Measurements from ENCODE around the gene SERPINB12.

The SERPINB12 gene

GRCh38 chr18:63592471-63592870 is 50.3 kb downstream of the SERPINB12 start:
- Mint-ChIP-seq H3K4me1 (no peaks in the 10 kb centered on the region), H3K9me3 (no peaks in the 10 kb centered on the region), H3K27ac (no peak overlapping the region), H3K4me3 (no peak overlapping the region), H3K36me3 (ENCODE audit: low read depth) (no peaks in the 10 kb centered on the region), H3K27me3 (ENCODE audit: low read depth) (no peaks in the 10 kb centered on the region)
- TF ChIP-seq CTCF (IDR thresholded peaks at IDR 0.05; ENCODE audit: unreplicated experiment in 3 of 3), result no peak

- Mint-ChIP-seq H3K4me3 (no peak overlapping the region), H3K27me3 (ENCODE audit: low read depth) (no peaks in the 10 kb centered on the region), H3K27ac (no peak overlapping the region), H3K9me3 (no peaks in the 10 kb centered on the region), H3K36me3 (ENCODE audit: low read depth) (no peaks in the 10 kb centered on the region), H3K4me1 (no peaks in the 10 kb centered on the region)
- no peak for TF ChIP-seq CTCF (IDR thresholded peaks at IDR 0.05; ENCODE audit: unreplicated experiment in 3 of 3)
Measured at GRCh38 chr18:63596964-63597363, 54.8 kb downstream of the SERPINB12 start.

- peaks cover 4% of the 10 kb centered on the region for H3K27me3 Mint-ChIP-seq (ENCODE audit: low read depth)
- H3K36me3 Mint-ChIP-seq (ENCODE audit: low read depth), result no peaks in the 10 kb centered on the region
- H3K4me3 Mint-ChIP-seq, result no peak overlapping the region
- no peak for TF ChIP-seq CTCF (IDR thresholded peaks at IDR 0.05; ENCODE audit: unreplicated experiment in 3 of 3)
- H3K27ac Mint-ChIP-seq, result no peak overlapping the region
- H3K4me1 Mint-ChIP-seq, result no peaks in the 10 kb centered on the region
- no peaks in the 10 kb centered on the region for H3K9me3 Mint-ChIP-seq
Measured at GRCh38 chr18:63603355-63603754, 61.2 kb downstream of the SERPINB12 start.

- no peak for TF ChIP-seq CTCF (IDR thresholded peaks at IDR 0.05; ENCODE audit: unreplicated experiment in 3 of 3)
Measured at GRCh38 chr18:63603772-63604171, 61.6 kb downstream of the SERPINB12 start.

GRCh38 chr18:63604791-63605567 is 62.8 kb downstream of the SERPINB12 start:
- Mint-ChIP-seq H3K27me3 (ENCODE audit: low read depth) (peaks cover 4% of the 10 kb centered on the region), H3K9me3 (no peaks in the 10 kb centered on the region), H3K36me3 (ENCODE audit: low read depth) (no peaks in the 10 kb centered on the region), H3K4me3 (no peak overlapping the region), H3K27ac (no peak overlapping the region), H3K4me1 (no peaks in the 10 kb centered on the region)
- TF ChIP-seq CTCF (IDR thresholded peaks at IDR 0.05; ENCODE audit: unreplicated experiment in 3 of 3), result no peak

More at GRCh38 chr18:63603772-63604171, 61.6 kb downstream of the SERPINB12 start:
- H3K27ac Mint-ChIP-seq, result no peak overlapping the region
- H3K27me3 Mint-ChIP-seq (ENCODE audit: low read depth), result peaks cover 4% of the 10 kb centered on the region
- H3K4me3 Mint-ChIP-seq, result no peak overlapping the region
- no peaks in the 10 kb centered on the region for H3K4me1 Mint-ChIP-seq
- no peaks in the 10 kb centered on the region for H3K36me3 Mint-ChIP-seq (ENCODE audit: low read depth)
- H3K9me3 Mint-ChIP-seq, result no peaks in the 10 kb centered on the region

- no peak overlapping the region for H3K27ac Mint-ChIP-seq
- no peak overlapping the region for H3K4me3 Mint-ChIP-seq
- no peaks in the 10 kb centered on the region for H3K36me3 Mint-ChIP-seq (ENCODE audit: low read depth)
- no peaks in the 10 kb centered on the region for H3K9me3 Mint-ChIP-seq
- H3K4me1 Mint-ChIP-seq, result no peaks in the 10 kb centered on the region
- no peak for TF ChIP-seq CTCF (IDR thresholded peaks at IDR 0.05; ENCODE audit: unreplicated experiment in 3 of 3)
- H3K27me3 Mint-ChIP-seq (ENCODE audit: low read depth), result peaks cover 4% of the 10 kb centered on the region
Measured at GRCh38 chr18:63606526-63606925, 64.4 kb downstream of the SERPINB12 start.
